Measurements from ENCODE around the gene ETV1. TPM values are rescaled to one million over a fixed set of nuclear protein-coding genes. Genes with fewer than 3 reads are reported as not detected.

Gene ETV1
- total and polyA plus RNA-seq, 7 experiments from 2014 or later: 0.39 TPM; not detected in 6

DNA sequence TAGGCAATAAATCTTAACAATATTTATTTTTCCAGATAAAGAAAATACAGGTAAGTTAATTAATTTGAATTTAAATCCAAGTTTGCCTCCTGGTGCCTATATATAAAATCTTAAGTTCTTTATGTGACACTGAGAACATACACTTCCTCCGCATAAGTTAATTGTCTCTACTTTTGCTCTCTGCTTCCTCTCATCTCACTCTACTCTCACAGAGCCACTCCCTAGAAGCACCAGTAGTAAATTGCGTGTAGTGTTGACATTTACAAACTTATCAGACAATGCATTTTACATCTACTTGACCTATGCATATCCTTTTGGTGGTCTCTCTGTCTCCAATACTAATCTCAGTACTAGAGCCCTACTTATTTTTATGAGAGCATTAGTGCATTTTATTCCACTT lies 144.5 kb downstream of the ETV1 start:
- CTCF ChIA-PET: no interaction called here
- H3K9me3 ChIP-seq (ENCODE audit: control insufficient read depth in 2 of 3, low read length in 3 of 3): no peaks in the 10 kb centered on the region
- Mint-ChIP-seq H3K4me3 (no peak overlapping the region), H3K36me3 (no peaks in the 10 kb centered on the region), H3K27ac (no peak overlapping the region), H3K9me3 (peaks cover 0 to 4% (median 0%) of the 10 kb centered on the region in 11 donors), H3K4me1 (peaks cover 0 to 7% (median 2%) of the 10 kb centered on the region in 7 donors), H3K27me3 (peaks cover 0 to 4% (median 0%) of the 10 kb centered on the region in 5 donors)
- no peak overlapping the region for H3K4me3 ChIP-seq (ENCODE audit: low read length)
- H3K36me3 ChIP-seq (ENCODE audit: control insufficient read depth in 2 of 3, insufficient read depth in 3 of 3, low read length in 3 of 3): no peaks in the 10 kb centered on the region
- POLR2A ChIA-PET: no interaction called here
- H3K4me1 ChIP-seq (ENCODE audit: control insufficient read depth in 2 of 2, insufficient read depth in 2 of 2, low read length in 2 of 2): peaks cover 0 to 10% of the 10 kb centered on the region in 2 donors
- H3K27ac ChIP-seq (ENCODE audit: low read depth, low read length): no peak overlapping the region
- no peaks in the 10 kb centered on the region for H3K27me3 ChIP-seq (ENCODE audit: control insufficient read depth in 2 of 2, insufficient read depth in 2 of 2, low read length in 2 of 2)
- intact Hi-C loops (cut with micrococcal nuclease): no loop called here
- ATAC-seq (no peak), DNase-seq (no peak)

DNA sequence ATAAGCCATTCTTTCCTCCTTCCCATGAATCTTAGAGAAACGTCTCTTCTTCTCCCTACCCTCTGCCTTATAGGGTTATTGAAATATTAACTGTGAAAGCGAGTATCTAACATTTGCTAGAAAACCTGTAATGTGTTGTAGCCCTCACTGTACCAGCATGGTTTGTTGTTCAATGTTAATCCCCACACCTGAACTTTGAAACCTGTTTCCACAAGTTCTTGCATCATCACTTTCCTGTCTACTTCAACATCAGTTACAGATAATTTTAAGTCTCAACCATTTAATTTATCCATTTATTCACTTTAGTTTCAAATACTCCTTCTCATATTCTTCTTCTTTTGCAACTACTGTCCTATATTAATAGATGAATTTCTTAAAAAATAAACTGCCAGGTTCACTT lies 148.2 kb downstream of the ETV1 start:
- H3K4me3 ChIP-seq (ENCODE audit: low read length): no peak overlapping the region
- intact Hi-C loops (cut with micrococcal nuclease): no loop called here

More for the DNA sequence above, 148.2 kb downstream of the ETV1 start:
- Mint-ChIP-seq H3K27me3 (peaks cover 0 to 4% (median 0%) of the 10 kb centered on the region in 5 donors), H3K9me3 (peaks cover 0 to 2% (median 0%) of the 10 kb centered on the region in 11 donors), H3K36me3 (no peaks in the 10 kb centered on the region), H3K27ac (no peak overlapping the region), H3K4me3 (no peak overlapping the region), H3K4me1 (no peaks in the 10 kb centered on the region)
- H3K9me3 ChIP-seq (ENCODE audit: control insufficient read depth in 2 of 3, low read length in 3 of 3): no peaks in the 10 kb centered on the region
- no peaks in the 10 kb centered on the region for H3K4me1 ChIP-seq (ENCODE audit: control insufficient read depth in 2 of 2, insufficient read depth in 2 of 2, low read length in 2 of 2)
- ChIA-PET POLR2A (no interaction called here), CTCF (interaction anchor here (0.7 kb wide), 1 partner anchor 417 kb away, joined by 3 read pairs; no protein-coding TSS in a partner anchor)
- no peak overlapping the region for H3K27ac ChIP-seq (ENCODE audit: low read depth, low read length)
- H3K36me3 ChIP-seq (ENCODE audit: control insufficient read depth in 2 of 3, insufficient read depth in 3 of 3, low read length in 3 of 3): no peaks in the 10 kb centered on the region
- DNase-seq (no peak), ATAC-seq (no peak)
- no peaks in the 10 kb centered on the region for H3K27me3 ChIP-seq (ENCODE audit: control insufficient read depth in 2 of 2, insufficient read depth in 2 of 2, low read length in 2 of 2)

Data from naive thymus-derived CD4-positive, alpha-beta T cell (primary cell).